ENCODE data around the gene SLC25A29.
"Not testable (repeated sequence)": the region's sequence is repeated elsewhere in the genome, so short reads cannot be mapped to it uniquely, and the experiment has no call there.

Gene SLC25A29

GRCh38 chr14:100285913-100286400 is 20.3 kb downstream of the SLC25A29 start:
- in situ Hi-C loops (cut with MboI; ENCODE audit: low pct_unique_long_range_greater_than_20kb, low sequenced_read_pairs) = no loop called here
- no peak for DNase-seq

- peak; percentile 70 for DNase-seq
- in situ Hi-C loops (cut with MboI; ENCODE audit: low pct_unique_long_range_greater_than_20kb, low sequenced_read_pairs) = no loop called here
These were observed 21.0 kb downstream of the SLC25A29 start for GRCh38 chr14:100285021-100285912.

GRCh38 chr14:100283984-100284881 is 22.0 kb downstream of the SLC25A29 start:
- in situ Hi-C loops (cut with MboI; ENCODE audit: low pct_unique_long_range_greater_than_20kb, low sequenced_read_pairs) = no loop called here
- DNase-seq = no peak

- DNase-seq; in situ Hi-C loops (cut with MboI; ENCODE audit: low pct_unique_long_range_greater_than_20kb, low sequenced_read_pairs): not testable (repeated sequence)
These were observed 22.8 kb downstream of the SLC25A29 start for GRCh38 chr14:100283436-100283835.

- no peak for DNase-seq
- in situ Hi-C loops (cut with MboI; ENCODE audit: low pct_unique_long_range_greater_than_20kb, low sequenced_read_pairs) = no loop called here
These were observed 23.4 kb downstream of the SLC25A29 start for GRCh38 chr14:100282766-100283419.

GRCh38 chr14:100282083-100282350 is 24.2 kb downstream of the SLC25A29 start:
- no peak for DNase-seq
- in situ Hi-C loops (cut with MboI; ENCODE audit: low pct_unique_long_range_greater_than_20kb, low sequenced_read_pairs) = no loop called here

GRCh38 chr14:100281286-100282082 is 24.8 kb downstream of the SLC25A29 start:
- in situ Hi-C loops (cut with MboI; ENCODE audit: low pct_unique_long_range_greater_than_20kb, low sequenced_read_pairs) = no loop called here
- DNase-seq = no peak

- no peak for DNase-seq
- in situ Hi-C loops (cut with MboI; ENCODE audit: low pct_unique_long_range_greater_than_20kb, low sequenced_read_pairs) = no loop called here
These were observed 26.7 kb downstream of the SLC25A29 start for GRCh38 chr14:100279563-100279962.

- no peak for DNase-seq
- in situ Hi-C loops (cut with MboI; ENCODE audit: low pct_unique_long_range_greater_than_20kb, low sequenced_read_pairs) = no loop called here
These were observed 27.1 kb downstream of the SLC25A29 start for GRCh38 chr14:100279133-100279532.

- in situ Hi-C loops (cut with MboI; ENCODE audit: low pct_unique_long_range_greater_than_20kb, low sequenced_read_pairs) = no loop called here
- DNase-seq = peak; percentile 58
These were observed 27.5 kb downstream of the SLC25A29 start for GRCh38 chr14:100278702-100279101.

GRCh38 chr14:100275214-100275613 is 31.0 kb downstream of the SLC25A29 start:
- in situ Hi-C loops (cut with MboI; ENCODE audit: low pct_unique_long_range_greater_than_20kb, low sequenced_read_pairs) = no loop called here
- no peak for DNase-seq

- in situ Hi-C loops (cut with MboI; ENCODE audit: low pct_unique_long_range_greater_than_20kb, low sequenced_read_pairs) = no loop called here
- DNase-seq = no peak
These were observed 32.0 kb downstream of the SLC25A29 start for GRCh38 chr14:100274250-100274649.

GRCh38 chr14:100271247-100271939 is 34.9 kb downstream of the SLC25A29 start:
- peak; percentile 32 for DNase-seq

GRCh38 chr14:100268591-100269207 is 37.5 kb downstream of the SLC25A29 start:
- in situ Hi-C loops (cut with MboI; ENCODE audit: low pct_unique_long_range_greater_than_20kb, low sequenced_read_pairs) = no loop called here
- DNase-seq = no peak

More at GRCh38 chr14:100271247-100271939, 34.9 kb downstream of the SLC25A29 start:
- in situ Hi-C loops (cut with MboI; ENCODE audit: low pct_unique_long_range_greater_than_20kb, low sequenced_read_pairs) = no loop called here

GRCh38 chr14:100267990-100268389 is 38.3 kb downstream of the SLC25A29 start:
- in situ Hi-C loops (cut with MboI; ENCODE audit: low pct_unique_long_range_greater_than_20kb, low sequenced_read_pairs) = no loop called here

GRCh38 chr14:100263141-100263540 is 43.1 kb downstream of the SLC25A29 start:
- in situ Hi-C loops (cut with MboI; ENCODE audit: low pct_unique_long_range_greater_than_20kb, low sequenced_read_pairs) = no loop called here
- DNase-seq = no peak

More at GRCh38 chr14:100267990-100268389, 38.3 kb downstream of the SLC25A29 start:
- DNase-seq = no peak

GRCh38 chr14:100262545-100262944 is 43.7 kb downstream of the SLC25A29 start:
- in situ Hi-C loops (cut with MboI; ENCODE audit: low pct_unique_long_range_greater_than_20kb, low sequenced_read_pairs) = no loop called here
- no peak for DNase-seq

GRCh38 chr14:100261621-100262020 is 44.6 kb downstream of the SLC25A29 start:
- in situ Hi-C loops (cut with MboI; ENCODE audit: low pct_unique_long_range_greater_than_20kb, low sequenced_read_pairs) = no loop called here
- DNase-seq = no peak

All from KBM-7 (cell line).